GM21737 (cell line): ENCODE results near the gene DYNLT4.

ENCODE experiments used
- ATAC-seq: cut with Tn5 transposase; IDR thresholded peaks from one replicate; pipeline ENCODE4 v1.9.1; 2021; ENCODE audit warnings: mild to moderate bottlenecking, moderate library complexity; ENCODE audit not compliant: unreplicated experiment

Gene DYNLT4

DNA sequence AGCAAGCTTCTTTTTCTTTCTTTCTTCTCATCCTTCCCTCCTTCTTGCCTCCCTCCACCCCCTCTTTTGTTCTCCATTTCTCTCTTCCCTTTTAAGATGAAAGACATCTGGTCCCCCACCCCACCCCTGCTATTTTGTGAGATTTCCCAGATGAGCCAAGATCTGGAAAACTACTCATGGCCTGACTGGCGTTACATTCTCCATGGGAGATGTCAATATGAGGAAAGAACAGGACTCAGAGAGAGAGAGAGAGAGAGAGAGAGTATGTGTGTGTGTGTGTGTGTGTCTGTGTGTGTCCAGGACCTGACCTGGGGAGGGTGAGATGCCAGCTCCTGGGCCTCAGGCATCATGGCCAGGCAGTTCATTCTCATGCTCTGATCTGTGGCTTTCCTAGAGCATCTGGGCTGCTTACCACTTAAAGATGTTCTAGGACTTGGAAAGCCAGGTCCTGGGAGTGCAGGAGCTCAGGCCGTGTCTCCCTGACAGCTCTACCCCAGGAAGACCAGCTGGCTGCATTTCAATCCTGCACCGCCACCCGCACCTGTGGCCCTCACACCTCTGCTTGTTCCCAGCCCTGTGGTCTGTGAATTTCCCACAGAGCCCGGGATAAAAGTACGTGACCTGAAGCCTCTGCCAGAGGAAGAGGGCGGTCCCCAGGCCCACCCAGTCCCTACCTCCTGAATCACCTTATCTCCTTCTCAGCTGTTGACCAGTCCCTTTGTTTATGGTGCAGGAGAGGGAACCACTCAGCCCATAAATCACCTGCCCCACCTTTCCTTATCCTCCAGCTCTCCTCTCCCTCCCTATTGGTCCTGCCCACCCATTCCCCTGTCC is 16.0 kb downstream of the DYNLT4 start:
- no peak for ATAC-seq

DNA sequence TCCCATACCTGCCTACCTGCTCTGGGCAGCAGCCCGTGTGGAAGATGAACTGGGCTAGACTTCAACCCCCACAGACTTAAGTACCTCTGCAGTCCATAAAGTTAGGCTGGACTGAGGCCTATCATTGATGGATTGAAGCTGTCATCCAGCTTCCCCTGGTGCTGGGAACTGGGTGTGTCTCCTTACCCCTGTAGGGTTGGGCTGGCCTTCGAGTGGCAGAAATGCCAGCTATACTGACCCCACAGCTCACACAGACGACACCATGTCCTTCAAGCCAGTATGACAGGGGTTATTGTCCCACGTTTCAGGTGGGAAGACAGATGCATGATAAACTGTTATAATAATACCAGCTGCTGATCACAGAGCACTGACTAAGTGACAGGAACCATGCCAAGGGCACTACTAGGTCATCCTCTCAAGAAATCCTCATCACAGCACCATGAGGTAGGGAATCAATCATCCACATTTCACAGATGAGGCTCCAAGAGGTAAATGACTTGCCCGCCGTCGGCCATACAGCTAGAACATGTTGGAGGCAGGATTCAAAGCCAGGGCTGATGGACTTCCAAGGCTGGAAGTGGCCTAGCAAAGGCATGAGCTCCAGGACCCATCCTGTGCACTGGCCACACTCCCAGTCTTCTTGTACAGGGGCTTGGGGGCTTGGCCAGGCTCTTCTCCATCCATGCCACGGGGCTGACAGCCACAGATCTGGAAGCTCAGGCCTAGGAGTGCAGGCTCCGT is 18.9 kb downstream of the DYNLT4 start, which contains the start of gene BEST4:
Gene BEST4, minus strand, starts transcription at position 51 of the 741 bp plus-strand sequence. CDS start 465 bp downstream, outside the sequence.
- ATAC-seq = no peak

- no peak for ATAC-seq
Observed at GRCh38 chr1:44787506-44787905, 19.6 kb downstream of the DYNLT4 start.

DNA sequence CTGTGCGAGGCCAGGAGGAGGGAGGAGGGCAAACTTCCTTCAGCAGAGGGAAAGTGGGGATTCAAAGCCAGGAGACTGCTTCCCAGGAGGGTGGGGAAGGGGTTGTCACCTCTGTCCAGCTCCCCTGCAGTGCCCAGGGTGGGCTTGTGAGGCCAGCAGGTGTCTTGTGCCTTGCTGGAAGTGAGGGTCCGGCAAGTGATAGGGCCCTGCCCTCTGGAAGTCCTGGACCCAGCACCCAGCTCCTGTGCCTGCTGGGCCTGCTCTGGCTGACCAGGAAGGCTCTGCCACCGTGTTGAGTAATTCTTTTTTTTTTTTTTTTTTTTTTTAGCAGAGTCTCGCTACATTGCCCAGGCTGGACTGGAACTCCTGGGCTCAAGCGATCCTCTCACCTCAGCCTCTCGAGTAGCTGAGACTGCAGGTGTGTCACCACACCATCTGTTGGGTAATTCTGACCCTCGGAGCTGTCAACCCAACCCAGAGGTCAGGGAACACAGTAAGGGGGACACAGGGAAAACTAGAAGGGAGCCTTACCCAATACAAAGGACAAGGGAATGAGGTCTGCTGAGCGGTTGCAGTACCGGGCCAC is 20.2 kb downstream of the DYNLT4 start:
- no peak for ATAC-seq

- no peak for ATAC-seq
Observed at GRCh38 chr1:44786138-44786840, 20.9 kb downstream of the DYNLT4 start.

GRCh38 chr1:44785501-44786137 is 21.5 kb downstream of the DYNLT4 start:
- ATAC-seq = no peak

DNA sequence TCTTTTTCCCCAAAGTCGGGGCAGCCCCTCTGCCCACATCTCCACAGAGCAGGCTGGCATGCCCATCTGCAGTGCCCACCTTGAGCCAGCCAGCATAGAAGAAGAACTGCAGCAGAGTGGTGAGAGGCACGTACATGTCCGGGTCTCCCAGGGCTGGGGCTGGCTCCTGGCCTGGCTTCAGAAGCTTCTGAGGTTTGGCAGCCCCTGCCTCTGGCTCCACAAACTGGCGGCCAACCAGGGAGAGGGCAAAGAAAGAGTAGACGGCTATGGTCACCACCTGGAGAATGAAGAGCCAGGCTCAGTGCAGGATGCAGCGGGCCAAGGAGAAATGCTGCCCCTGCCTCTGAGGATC is 22.1 kb downstream of the DYNLT4 start:
- ATAC-seq = no peak

- ATAC-seq = no peak
Observed at GRCh38 chr1:44784094-44785028, 22.8 kb downstream of the DYNLT4 start.

GRCh38 chr1:44783697-44784093 is 23.5 kb downstream of the DYNLT4 start:
- ATAC-seq = no peak

DNA sequence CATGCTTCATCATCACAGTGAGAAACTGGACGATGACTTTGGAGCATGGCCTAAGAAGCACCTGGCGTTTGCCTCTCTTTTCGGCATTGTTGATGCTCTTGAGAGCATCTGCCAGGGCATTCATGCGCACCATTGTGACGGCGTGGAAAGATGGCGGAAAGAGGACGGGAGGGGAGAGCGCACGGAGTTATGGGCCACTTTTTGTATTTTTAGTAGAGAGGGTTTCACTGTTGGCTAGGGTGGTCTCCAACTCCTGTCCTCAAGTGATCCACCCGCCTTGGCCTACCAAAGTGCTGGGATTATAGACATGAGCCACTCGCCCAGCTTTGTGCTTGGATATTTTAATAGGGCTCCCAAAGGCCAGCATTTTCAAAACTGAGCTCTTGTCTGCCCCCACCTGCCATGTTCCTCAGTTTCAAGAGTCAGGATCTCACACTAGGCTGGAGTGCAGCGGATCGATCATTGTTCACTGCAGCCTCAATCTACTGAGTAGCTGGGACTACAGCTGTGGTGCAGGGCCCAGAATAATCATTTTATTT is 26.5 kb downstream of the DYNLT4 start:
- ATAC-seq = no peak

DNA sequence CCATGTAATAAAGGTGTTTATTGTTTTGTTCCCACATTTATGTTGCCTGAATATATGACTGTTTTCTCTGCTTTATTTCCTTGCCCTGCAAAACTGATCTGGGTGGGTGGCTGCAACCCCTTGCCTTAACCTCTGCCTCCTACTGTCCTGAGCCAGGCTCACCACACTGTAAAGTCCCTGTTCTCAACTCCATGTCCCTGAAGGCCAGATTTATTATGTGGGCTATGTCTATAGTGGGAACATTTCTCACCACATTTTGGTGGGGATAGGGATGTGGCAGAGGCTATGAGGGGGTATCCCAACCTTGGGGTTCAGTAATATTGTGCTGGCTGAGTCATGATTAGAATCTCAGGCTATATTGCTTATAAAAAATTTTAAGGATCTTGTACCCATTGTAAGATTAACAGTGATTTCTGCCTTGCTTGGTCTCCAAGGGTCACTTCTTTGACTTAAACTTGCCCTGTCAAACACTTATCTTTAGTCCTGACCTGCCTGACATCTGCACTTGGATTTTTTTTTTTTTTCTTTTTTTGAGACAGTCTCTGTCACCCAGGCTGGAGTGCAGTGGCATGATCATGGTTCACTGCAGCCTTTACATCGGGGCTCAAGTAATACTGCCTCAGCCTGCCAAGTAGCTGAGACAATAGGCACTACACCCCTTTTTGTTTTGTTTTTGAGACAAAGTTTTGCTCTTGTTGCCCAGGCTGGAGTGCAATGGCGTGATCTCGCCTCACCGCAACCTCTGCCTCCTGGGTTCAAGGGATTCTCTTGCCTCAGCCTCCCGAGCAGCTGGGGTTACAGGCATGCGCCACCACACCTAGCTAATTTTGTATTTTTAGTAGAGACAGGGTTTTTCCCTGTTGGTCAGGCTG is 28.2 kb downstream of the DYNLT4 start:
- no peak for ATAC-seq

GRCh38 chr1:44777969-44778635 is 29.0 kb downstream of the DYNLT4 start:
- ATAC-seq = no peak

DNA sequence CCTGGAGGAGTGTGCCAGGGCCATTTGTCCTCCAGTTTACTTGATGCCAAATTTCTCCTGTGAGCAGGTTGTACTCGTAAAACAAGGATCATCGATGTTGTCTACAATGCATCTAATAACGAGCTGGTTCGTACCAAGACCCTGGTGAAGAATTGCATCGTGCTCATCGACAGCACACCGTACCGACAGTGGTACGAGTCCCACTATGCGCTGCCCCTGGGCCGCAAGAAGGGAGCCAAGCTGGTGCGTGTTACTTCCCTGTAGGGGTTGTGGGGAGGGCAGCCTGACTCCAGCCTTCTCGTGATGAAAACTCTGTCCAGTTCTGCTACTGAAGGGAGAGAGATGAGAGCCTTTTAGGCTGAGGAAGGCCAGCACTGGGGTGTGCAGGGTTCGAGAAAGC is 29.6 kb downstream of the DYNLT4 start:
- no peak for ATAC-seq

DNA sequence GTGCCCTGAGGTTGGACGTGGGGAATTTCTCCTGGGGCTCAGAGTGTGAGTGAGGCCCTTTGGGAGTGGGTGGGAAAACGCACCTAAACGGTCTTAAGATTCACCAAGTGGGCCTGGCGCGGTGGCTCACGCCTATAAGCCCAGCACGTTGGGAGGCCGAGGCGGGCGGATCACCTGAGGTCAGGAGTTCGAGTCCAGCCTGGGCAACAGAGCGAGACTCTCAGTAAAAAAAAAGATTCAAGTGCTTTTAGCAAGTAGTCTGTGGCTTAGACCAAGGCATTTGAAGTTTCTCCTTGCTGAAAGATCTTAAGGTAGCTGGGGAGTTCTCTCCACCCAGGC is 30.5 kb downstream of the DYNLT4 start:
- no peak for ATAC-seq

GRCh38 chr1:44775930-44776729 is 31.0 kb downstream of the DYNLT4 start:
- ATAC-seq = peak; percentile 18

GRCh38 chr1:44775078-44775929 is 31.8 kb downstream of the DYNLT4 start, which contains the start of gene RPS8:
Gene RPS8, plus strand, starts transcription at chr1:44775540. Its CDS starts 57 bp downstream, at chr1:44775597.
- peak; percentile 73 for ATAC-seq
